ENCODE data around the gene TCEANC. TPM values are rescaled to one million over a fixed set of nuclear protein-coding genes. Genes with fewer than 3 reads are reported as not detected.
"Not testable (repeated sequence)": the region's sequence is repeated elsewhere in the genome, so short reads cannot be mapped to it uniquely, and the experiment has no call there.

Gene TCEANC
- total RNA-seq, 1 donor from 2014 or later: 4.1 TPM

DNA sequence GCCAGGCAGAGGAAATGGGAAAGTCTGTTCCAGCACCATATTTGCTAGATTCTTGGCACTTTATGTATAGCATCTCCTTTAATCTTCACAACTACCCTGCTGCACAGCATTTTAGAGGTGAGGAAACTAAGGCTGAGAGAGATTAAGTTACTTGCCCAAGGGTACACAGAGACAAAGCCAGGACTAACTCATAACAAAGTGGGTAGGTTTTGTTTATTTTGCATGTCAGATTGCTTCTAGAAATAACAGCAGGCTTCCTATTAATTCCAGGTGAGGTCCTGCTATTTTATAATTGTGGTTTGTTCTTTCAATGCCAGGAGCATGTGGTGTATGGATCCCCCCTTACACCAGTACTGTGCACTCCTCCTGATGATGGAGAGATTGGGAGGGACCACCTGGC lies 15.0 kb downstream of the TCEANC start:
- peaks cover 7% of the 10 kb centered on the region for H3K36me3 Mint-ChIP-seq (ENCODE audit: insufficient read depth)
- H3K27me3 Mint-ChIP-seq: no peaks in the 10 kb centered on the region
- no peak overlapping the region for H3K27ac Mint-ChIP-seq
- H3K4me3 Mint-ChIP-seq (ENCODE audit: low read depth): no peak overlapping the region
- DNase-seq (ENCODE audit: low spot score, unreplicated experiment): no peak
- H3K9me3 Mint-ChIP-seq (ENCODE audit: low read depth): peaks cover 21% of the 10 kb centered on the region
- no peak for TF ChIP-seq CTCF (IDR thresholded peaks at IDR 0.05; ENCODE audit: unreplicated experiment)
- peaks cover 10% of the 10 kb centered on the region for H3K4me1 Mint-ChIP-seq (ENCODE audit: low read depth)

- H3K4me3 Mint-ChIP-seq (ENCODE audit: low read depth): peak overlapping the region; percentile 47
- peaks cover 5% of the 10 kb centered on the region for H3K36me3 Mint-ChIP-seq (ENCODE audit: insufficient read depth)
- TF ChIP-seq CTCF (IDR thresholded peaks at IDR 0.05; ENCODE audit: unreplicated experiment): no peak
- no peaks in the 10 kb centered on the region for H3K27me3 Mint-ChIP-seq
- peak overlapping the region; percentile 96 for H3K27ac Mint-ChIP-seq
- H3K4me1 Mint-ChIP-seq (ENCODE audit: low read depth): peaks cover 10% of the 10 kb centered on the region
- peaks cover 20% of the 10 kb centered on the region for H3K9me3 Mint-ChIP-seq (ENCODE audit: low read depth)
- DNase-seq (ENCODE audit: low spot score, unreplicated experiment): no peak
These were observed 16.4 kb downstream of the TCEANC start for GRCh38 chrX:13669246-13669737.

GRCh38 chrX:13669755-13670154 lies 16.8 kb downstream of the TCEANC start:
- not testable (repeated sequence) for H3K4me1 Mint-ChIP-seq (ENCODE audit: low read depth); H3K36me3 Mint-ChIP-seq (ENCODE audit: insufficient read depth); H3K27me3 Mint-ChIP-seq; DNase-seq (ENCODE audit: low spot score, unreplicated experiment); H3K4me3 Mint-ChIP-seq (ENCODE audit: low read depth)
- peak overlapping the region; percentile 96 for H3K27ac Mint-ChIP-seq
- H3K9me3 Mint-ChIP-seq (ENCODE audit: low read depth): peaks cover 20% of the 10 kb centered on the region

DNA sequence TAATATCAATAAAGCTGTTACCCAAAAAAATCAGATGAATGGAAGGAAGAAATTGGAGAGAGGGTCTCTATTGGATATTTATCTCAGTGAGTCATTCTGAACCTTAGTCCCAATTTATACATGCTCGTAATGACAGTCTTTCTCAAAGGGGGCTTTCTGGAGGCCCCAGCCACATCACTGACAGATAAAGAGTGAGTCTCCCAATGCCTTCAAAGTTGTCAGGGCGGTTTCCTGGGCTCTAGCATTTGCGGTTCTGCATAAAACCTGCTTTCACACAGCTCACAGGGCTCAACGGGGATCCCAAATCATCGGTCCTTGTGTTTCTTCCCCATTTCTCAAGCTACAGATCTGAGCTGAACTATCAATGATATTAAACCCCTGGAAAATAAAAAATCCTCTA lies 17.3 kb downstream of the TCEANC start:
- Mint-ChIP-seq H3K27me3 (no peaks in the 10 kb centered on the region), H3K36me3 (ENCODE audit: insufficient read depth) (peaks cover 5% of the 10 kb centered on the region), H3K4me1 (ENCODE audit: low read depth) (peaks cover 10% of the 10 kb centered on the region), H3K4me3 (ENCODE audit: low read depth) (no peak overlapping the region), H3K27ac (no peak overlapping the region), H3K9me3 (ENCODE audit: low read depth) (peaks cover 20% of the 10 kb centered on the region)
- no peak for TF ChIP-seq CTCF (IDR thresholded peaks at IDR 0.05; ENCODE audit: unreplicated experiment)
- no peak for DNase-seq (ENCODE audit: low spot score, unreplicated experiment)

DNA sequence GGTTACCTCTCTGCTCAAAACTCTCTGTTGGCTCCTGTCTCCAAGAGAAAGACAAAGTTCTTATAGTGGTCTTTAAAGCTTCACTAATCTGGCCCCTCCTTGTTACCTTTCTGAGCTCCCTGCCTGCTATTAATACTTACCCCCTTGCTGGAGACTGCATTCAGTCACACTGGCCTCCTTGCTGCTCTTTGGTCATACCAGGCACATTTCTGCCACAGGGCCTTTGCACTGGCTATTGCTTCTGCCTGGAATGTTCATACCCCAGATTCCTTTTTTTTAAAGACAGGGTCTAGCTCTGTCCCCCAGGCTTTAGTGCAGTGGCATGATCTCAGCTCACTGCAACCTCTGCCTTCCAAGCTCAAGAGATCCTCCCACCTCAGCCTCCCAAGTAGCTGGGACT lies 20.1 kb downstream of the TCEANC start:
- Mint-ChIP-seq H3K9me3 (ENCODE audit: low read depth) (peaks cover 21% of the 10 kb centered on the region), H3K4me1 (ENCODE audit: low read depth) (peaks cover 7% of the 10 kb centered on the region), H3K36me3 (ENCODE audit: insufficient read depth) (peaks cover 5% of the 10 kb centered on the region), H3K27ac (no peak overlapping the region), H3K27me3 (no peaks in the 10 kb centered on the region), H3K4me3 (ENCODE audit: low read depth) (no peak overlapping the region)
- no peak for TF ChIP-seq CTCF (IDR thresholded peaks at IDR 0.05; ENCODE audit: unreplicated experiment)
- DNase-seq (ENCODE audit: low spot score, unreplicated experiment): no peak

GRCh38 chrX:13676885-13677284 lies 23.9 kb downstream of the TCEANC start:
- H3K36me3 Mint-ChIP-seq (ENCODE audit: insufficient read depth): no peaks in the 10 kb centered on the region
- peaks cover 28% of the 10 kb centered on the region for H3K9me3 Mint-ChIP-seq (ENCODE audit: low read depth)
- no peak overlapping the region for H3K4me3 Mint-ChIP-seq (ENCODE audit: low read depth)
- H3K27me3 Mint-ChIP-seq: no peaks in the 10 kb centered on the region
- no peak overlapping the region for H3K27ac Mint-ChIP-seq
- no peaks in the 10 kb centered on the region for H3K4me1 Mint-ChIP-seq (ENCODE audit: low read depth)
- no peak for TF ChIP-seq CTCF (IDR thresholded peaks at IDR 0.05; ENCODE audit: unreplicated experiment)
- DNase-seq (ENCODE audit: low spot score, unreplicated experiment): no peak

GRCh38 chrX:13679700-13680099 lies 26.8 kb downstream of the TCEANC start:
- not testable (repeated sequence) for H3K4me1 Mint-ChIP-seq (ENCODE audit: low read depth); DNase-seq (ENCODE audit: low spot score, unreplicated experiment); H3K27me3 Mint-ChIP-seq; H3K4me3 Mint-ChIP-seq (ENCODE audit: low read depth); H3K27ac Mint-ChIP-seq; H3K36me3 Mint-ChIP-seq (ENCODE audit: insufficient read depth)
- peaks cover 20% of the 10 kb centered on the region for H3K9me3 Mint-ChIP-seq (ENCODE audit: low read depth)
